GM21423 (cell line): ENCODE data around the gene LMNTD2.
A peak's percentile ranks its signal among the peaks of the same experiment; 100 is the strongest.

Experiments
- ATAC-seq: cut with Tn5 transposase; IDR thresholded peaks from one replicate; pipeline ENCODE4 v1.9.1; 2021; ENCODE audit warnings: mild to moderate bottlenecking, moderate library complexity; ENCODE audit not compliant: unreplicated experiment

LMNTD2 gene

DNA sequence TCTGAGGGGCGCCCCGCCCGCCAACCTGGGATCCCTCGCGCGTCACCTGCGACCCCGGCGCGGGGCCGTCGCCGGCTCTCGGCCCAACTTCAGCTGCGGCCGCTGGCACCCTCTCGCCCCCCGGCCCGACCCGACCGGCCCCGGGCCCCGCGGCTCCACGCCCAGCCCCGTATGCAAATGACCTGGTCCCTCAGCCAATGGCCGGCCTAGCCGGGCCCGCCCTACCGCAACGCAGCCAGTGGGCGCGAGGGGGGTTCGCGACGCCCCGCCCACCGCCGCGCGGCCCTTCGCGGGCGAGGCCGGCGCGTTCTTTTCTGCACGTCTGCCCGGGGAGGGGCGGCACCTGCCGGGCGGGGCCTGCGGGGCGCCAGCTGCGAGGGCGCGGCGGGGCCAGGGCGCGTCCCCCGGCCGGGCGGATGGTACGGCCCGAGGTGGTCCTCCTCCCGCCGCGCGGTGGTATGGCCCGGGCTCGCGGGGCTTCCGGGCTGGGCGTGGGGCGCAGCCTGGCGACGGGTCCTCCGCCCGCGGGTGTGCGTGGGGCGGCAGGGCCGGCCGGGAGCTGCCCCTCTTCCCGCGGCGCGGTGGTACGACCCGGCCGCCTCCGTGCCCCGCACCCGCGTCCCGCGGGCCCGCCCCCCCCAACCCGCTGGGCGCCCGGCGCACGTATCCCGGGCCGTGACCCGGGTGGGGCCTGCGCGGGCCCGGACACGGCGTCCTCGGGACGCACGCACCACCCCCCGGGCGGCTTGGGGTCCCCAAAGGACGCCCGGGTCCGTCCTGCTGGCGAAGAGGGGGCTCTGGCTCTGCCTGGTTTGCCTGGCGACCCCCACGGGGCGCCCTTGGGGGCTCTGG lies 8.0 kb upstream of the LMNTD2 start:
- ATAC-seq: peak; percentile 81

- ATAC-seq: no peak
Measured at GRCh38 chr11:567629-568292, 7.2 kb upstream of the LMNTD2 start.

DNA sequence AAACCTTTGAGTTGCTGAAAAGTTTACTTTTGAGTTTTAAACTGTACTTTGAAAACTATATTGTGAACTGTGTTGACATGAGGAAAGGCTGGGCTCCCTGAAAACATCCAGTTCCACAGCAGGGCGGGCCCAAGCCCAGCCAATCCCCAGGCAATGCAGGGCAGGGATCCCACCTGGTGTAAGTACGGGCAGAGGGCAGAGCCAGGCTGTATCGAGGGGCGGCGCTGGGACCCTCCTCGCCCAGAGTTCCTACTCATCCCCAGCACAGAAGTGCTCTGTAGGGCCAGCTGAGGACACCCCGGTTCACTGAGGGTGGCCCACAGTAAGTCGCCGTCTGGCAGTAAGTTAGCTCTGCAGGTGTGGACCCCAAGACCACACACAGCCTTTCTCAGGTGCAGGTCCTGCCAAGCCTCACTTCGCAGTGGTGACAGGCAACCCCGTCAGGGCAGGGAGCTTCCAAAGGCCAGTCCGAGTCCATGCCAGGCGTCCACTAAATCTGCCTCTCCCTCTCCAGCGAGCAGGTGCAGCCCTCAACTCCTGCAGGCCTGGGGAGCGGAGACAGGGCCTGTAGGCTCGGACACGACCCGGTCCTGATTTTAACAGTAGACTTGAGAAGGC lies 6.6 kb upstream of the LMNTD2 start:
- ATAC-seq: no peak

DNA sequence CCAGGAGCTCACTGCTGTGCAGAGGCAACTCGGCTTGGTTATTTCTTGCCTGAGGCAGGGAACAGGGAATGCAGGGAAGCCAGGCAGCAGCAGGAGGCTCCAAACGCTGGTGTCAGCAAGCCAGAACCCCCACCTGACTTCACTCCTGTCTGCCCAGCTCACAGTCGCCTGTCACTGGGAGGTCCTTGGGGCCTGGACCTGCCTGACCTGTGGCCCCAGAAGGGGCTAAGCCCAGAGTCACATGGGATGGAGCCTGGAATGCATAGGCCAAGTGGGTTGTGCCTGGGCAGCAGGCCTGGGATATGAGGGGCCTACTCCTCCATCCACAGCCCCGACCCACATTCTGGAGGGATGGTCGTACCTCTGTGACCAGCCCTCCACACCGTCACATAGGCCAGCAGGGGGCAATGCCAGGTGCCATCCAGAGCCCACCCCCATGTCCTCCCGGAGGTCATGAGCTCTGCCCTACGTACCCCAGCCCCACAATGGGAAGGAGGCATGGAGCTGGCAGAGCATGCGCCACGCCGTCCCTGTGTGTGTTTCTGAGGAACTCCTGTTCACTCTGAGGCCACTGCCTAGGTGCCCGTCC lies 5.5 kb upstream of the LMNTD2 start:
- ATAC-seq: no peak

GRCh38 chr11:563812-564578 lies 3.5 kb upstream of the LMNTD2 start:
- ATAC-seq: no peak

GRCh38 chr11:563066-563811 lies 2.7 kb upstream of the LMNTD2 start:
- ATAC-seq: no peak

- no peak for ATAC-seq
Measured at GRCh38 chr11:562046-562645, 1.6 kb upstream of the LMNTD2 start.

- ATAC-seq: peak; percentile 19
Measured at GRCh38 chr11:561148-562003, 838 bp upstream of the LMNTD2 start.

GRCh38 chr11:559712-560304 lies 730 bp downstream of the LMNTD2 start:
- ATAC-seq: no peak

DNA sequence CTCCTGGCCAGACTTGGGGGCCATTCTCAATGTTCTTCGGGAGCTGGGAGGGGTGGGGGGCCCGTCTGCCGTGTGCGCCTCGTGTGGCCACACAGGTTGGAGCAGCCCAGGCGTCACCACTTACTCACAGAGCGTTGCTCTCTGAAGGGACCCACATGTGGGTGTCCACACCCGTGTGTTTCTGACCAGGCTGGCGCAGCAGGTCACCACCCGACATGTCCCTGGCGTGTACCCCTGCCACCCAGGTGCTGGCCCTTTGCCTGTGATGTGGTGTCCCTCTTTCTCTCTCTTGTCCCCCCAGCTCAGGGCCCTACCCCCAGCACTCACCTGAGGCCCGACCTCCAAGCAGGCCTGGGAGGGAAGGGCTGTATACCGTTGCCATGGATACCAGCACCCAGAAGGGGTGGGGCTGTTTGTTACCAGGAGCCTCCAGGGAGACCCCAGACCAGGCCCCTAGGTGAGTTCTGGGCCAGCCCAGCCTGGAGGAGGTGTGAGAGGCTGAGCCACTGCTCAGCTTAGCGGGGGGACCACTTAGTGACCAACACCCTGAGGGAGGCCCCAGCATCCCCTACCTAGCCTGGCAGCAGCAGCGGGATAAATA lies 1.4 kb downstream of the LMNTD2 start:
- no peak for ATAC-seq

GRCh38 chr11:558503-558902 lies 2.0 kb downstream of the LMNTD2 start:
- no peak for ATAC-seq

DNA sequence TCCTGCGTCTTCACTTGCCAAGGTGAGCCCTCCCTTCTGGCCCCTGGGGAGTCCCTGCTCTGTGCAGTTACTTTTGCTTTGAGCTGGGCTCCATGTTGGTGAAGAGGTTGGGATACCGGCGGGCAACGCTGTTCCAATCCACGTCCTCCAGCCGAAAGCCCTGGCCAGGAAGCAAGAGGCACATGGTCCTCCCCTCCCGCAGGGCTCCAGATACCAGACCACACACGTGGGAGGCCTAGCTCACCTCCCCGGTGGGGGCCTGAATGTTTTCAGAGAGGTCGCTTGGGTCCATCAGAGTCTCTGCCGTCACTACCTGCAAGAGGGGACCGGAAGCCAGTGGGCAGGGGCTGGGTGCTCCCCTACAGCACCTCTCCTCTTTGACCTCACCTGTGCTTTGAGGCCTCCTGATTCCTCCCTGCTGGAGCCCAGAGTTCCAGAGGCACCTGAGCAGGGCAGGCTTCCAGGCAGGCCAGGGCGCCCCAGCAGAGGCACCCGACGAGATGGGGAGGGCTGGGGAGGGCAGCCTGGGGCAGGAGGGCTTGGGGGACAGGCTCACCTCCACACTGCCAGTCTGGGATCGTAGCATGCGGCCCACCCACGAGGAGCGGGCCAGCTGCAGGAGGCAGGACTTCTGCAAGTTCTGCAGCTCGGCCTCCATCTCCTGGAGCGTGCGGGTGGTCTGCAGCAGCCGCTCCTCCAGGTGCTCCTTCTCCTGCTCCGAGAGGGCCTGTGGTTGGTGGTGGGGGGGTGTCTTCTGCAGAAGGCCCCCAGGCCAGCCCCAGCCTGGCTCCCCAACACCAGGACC lies 3.0 kb downstream of the LMNTD2 start:
- no peak for ATAC-seq

GRCh38 chr11:556662-557256 lies 3.8 kb downstream of the LMNTD2 start:
- no peak for ATAC-seq

DNA sequence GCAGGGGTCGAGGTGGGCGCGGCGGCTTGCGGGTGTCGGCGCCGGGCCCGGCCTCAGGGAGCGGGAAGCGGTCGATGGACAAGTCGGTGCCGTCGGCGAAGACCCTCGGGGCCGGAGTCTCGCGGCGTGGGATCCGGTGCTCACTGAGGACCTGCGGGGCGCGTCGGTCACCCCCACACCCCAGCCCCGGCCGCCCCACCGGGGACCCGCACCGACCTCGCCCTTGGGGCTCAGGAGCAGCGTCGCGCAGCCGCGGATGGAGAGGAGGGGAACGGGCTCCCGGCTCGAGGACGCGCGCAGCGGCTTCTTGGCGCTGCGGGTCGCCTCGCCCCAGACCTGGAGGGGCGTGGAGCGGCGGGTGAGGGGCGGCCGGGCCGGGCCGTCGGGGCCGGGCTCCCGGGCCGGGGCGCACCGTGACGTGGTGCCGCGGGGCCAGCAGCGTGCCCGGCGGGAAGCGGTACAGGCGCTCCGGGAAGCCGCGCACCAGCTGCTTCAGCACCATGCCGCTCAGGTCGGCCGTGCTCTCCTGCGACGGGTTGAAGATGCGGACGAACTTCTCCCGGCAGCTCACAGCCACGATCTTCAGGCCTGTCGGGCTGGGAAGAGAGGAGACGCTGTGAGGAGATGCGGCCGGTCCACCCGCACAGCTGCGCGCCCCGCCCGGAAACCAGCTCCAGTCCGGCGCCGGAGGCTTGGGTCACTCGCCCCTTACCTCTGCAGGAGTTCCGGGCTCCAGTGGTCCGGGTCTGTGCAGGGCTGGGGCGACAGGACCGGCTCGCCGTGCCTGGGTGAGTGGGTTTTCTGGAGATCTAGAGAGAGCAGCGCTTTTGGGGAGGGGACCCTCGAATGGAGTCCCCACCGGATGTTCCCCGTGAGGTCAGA lies 4.5 kb downstream of the LMNTD2 start:
- ATAC-seq: no peak

DNA sequence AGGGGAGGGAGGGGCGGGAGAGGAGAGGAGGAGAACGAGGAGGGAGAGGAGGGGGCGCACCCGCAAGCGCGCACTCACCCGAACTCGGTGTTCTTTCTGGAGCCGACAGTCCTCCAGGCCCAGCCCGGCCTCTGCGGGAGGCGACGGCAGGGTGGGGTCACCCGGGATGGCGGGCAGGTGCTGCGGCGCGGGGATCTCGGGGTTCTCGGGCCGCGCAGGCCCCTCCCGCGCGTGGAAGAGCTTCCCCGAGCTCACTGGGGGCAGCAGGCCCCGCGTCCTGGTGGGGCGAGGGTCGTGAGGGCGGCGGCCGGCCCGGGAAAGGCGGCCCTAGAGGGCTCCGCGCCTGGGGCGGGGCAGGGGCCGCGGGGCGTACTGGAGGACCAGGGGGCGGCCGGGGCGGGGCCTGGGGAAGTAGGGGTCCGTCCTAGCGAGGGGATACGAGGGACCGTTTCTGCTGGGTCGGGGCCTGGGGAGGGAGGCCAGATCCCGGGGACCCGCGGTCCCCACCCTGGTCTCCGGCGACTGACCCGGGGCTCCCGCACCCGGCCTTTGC lies 5.2 kb downstream of the LMNTD2 start:
- no peak for ATAC-seq
